Measurements from ENCODE around the gene CLPSL1.
A peak's percentile ranks its signal among the peaks of the same experiment; 100 is the strongest.
"Not testable (repeated sequence)": the region's sequence is repeated elsewhere in the genome, so short reads cannot be mapped to it uniquely, and the experiment has no call there.

CLPSL1 gene, protein sequence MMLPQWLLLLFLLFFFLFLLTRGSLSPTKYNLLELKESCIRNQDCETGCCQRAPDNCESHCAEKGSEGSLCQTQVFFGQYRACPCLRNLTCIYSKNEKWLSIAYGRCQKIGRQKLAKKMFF

DNA sequence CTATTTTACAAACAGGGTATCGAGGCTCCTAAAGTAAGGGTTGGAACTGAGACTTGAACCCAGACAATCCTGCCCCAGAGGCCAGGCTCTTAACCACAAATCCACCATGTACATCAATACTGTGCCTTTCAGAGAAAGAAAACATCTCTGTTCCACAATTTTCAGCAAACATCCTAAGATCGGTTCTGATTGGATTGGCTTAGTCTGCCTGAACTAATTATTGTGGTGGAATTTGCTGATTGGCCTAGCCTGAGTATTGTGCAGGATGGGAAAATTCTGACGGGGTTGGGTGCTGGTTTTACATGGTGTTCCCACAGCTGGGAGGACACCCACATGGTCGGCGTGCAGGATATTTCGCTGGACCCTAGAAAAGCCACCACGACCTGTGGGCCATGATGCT is at the start of gene CLPSL1:
Gene CLPSL1 (plus strand): TSS at position 301 of the 400 bp plus-strand sequence. CDS start 92 bp downstream, at position 393.
- DNase-seq: no peak

DNA sequence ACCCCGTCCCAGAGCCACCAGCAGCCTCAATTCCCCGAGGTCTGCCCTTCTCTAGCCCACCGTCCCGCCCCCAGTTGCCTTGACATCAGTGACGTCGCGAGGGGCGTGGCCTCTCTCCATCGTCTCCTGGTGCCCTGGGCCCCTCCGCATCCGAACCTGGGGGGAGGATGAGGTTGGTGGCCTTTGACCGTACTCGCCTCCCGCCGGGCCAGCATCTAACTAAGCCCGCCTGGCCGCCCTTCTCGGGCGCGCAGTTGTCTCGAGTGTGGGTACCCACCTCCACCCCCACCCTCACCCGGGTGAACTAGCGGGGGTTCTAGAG is 49.4 kb upstream of the CLPSL1 start:
- peak; percentile 46 to 87 for DNase-seq

DNA sequence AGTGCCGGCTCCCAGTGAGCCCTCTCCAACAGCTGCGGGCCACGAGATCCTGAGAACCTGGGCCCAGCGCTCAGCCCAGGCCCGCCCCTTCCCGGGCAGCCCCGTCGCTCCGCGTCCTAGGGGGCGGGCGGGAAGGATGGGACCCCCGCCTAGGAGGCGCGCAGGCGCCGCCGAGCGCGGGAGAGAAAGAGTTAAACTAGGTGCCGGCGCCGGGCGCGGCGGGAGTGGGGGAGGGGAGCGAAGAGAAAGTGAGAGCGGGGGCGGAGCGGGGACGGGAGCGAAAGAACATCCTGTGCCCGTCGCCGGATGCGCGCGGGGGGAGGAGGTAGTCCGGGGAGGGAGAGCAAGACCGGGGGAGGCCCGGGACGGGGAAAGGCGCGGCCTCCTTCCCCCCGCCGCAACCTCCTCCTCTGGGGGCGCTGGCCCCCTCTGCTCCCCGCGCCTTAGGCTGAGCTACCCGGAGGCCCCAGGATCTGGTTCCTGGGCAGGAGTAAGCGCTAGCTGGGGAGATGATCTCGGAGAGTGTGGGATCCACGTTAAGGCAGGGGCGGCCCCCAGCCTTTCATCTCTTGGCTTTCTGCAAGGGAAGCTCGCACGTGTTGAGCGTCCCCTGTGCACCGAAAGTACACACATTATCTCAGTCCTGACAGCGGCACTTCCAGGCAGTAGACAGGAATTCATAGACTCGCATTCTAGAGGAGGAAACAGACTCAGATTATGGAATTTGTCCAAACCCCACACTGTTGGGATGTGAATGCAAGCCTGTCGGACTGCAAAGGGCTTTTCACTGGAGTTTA is 48.9 kb upstream of the CLPSL1 start:
- peak; percentile 80 to 81 for DNase-seq

DNA sequence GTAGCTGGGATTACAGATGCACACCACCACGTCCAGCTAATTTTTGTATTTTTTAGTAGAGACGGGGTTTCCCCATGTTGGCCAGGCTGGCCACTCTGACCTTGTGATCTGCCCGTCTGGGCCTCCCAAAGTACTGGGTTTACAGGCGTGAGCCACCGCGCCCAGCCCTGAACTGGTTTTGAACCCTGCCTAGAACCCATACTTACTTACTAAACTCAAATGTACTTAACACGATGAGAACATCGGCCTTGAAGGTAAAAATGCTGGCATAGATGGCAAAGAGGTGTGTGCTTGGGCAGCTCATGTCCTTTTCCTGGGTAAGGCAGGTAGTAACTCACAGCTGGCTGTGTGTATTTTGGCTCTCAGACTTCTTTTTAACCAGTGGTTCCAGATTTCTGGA is 47.2 kb upstream of the CLPSL1 start:
- no peak for DNase-seq

DNA sequence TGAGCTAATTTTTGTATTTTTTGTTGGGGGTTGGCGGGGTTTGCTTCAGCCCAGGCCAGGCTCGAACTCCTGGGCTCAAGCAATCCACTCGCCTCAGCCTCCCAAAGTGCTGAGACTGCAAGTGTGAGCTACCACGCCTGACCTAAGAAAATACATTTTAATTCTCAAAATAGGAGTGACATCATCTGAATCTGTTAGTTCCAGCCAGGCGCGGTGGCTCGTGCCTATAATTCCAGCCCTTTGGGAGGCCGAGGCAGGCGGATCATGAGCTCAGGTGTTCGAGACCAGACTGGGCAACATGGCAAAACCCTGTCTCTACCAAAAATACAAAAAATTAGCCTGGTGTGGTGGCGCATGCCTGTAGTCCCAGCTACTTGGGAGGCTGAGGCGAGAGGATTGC is 46.5 kb upstream of the CLPSL1 start:
- DNase-seq: not testable (repeated sequence)

DNA sequence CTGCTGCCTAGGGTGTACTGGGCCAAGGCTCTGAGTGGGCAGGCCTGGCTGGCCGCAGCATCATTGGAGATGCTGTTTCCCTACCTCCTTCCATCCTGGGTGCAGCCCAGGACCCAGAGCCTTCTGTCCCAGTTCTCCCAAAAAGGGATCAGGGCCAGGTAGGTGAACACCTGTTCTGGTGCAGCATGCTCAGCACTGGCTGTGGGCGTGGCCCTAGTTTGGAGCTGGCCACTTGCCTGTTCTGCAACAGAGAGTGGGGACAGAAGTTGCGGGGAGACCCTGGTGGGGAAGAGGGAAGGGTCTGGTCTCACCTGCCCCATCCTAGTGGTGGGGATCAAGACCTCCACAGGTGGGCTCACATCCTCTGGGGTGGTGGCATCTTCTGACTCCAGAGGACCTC is 45.4 kb upstream of the CLPSL1 start:
- no peak for DNase-seq

DNA sequence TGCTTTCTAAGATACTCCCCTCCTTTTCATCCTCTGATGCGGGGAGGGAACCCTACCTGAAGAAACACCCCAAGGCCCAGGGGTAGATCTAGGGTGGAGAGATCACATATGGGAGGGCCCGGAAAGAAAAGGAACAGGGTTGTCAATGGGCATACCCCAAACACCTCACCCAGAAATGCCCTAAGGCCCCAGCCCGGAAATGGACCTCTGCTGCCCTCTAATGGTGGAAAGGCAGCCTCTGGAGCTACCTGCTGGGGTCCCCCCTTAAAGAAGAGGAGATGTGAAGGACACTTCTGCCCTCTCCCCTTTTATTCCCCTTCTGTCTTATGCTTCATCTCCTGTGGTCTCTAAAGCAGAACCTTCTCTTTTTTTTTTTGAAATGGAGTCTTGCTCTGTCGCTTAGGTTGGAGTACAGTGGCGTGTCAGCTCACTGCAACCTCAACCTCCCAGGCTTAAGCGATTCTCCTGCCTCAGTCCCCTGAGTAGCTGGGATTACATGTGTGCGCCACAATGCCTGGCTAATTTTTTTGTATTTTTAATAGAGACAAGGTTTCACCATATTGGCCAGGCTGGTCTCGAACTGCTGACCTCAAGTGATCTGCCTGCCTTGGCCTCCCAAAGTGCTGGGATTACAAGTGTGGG is 44.4 kb upstream of the CLPSL1 start:
- peak; percentile 35 to 64 for DNase-seq

DNA sequence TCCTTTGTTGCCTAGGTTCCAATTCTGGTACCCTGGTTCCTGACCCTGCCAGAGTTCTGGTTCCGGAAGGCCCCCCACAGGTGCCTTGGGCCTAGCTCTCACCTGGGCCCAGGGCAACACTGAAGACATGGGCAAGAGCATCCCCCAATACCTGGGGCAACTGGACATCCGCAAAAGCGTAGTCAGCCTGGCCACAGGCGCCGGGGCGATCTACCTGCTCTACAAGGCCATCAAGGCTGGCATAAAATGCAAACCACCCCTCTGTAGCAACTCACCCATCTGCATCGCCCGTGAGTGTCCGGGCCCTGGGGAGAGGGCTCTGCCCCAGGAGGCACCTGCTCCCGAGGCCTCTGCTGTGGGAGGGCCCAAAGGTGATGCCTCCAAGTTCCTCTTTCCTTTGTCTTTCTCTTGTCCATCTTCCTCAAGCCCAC is 43.8 kb upstream of the CLPSL1 start, which contains the start of gene ARMC12:
Gene ARMC12 (plus strand): TSS at position 51 of the 431 bp plus-strand sequence. CDS start 77 bp downstream, at position 128.
- DNase-seq: no peak

DNA sequence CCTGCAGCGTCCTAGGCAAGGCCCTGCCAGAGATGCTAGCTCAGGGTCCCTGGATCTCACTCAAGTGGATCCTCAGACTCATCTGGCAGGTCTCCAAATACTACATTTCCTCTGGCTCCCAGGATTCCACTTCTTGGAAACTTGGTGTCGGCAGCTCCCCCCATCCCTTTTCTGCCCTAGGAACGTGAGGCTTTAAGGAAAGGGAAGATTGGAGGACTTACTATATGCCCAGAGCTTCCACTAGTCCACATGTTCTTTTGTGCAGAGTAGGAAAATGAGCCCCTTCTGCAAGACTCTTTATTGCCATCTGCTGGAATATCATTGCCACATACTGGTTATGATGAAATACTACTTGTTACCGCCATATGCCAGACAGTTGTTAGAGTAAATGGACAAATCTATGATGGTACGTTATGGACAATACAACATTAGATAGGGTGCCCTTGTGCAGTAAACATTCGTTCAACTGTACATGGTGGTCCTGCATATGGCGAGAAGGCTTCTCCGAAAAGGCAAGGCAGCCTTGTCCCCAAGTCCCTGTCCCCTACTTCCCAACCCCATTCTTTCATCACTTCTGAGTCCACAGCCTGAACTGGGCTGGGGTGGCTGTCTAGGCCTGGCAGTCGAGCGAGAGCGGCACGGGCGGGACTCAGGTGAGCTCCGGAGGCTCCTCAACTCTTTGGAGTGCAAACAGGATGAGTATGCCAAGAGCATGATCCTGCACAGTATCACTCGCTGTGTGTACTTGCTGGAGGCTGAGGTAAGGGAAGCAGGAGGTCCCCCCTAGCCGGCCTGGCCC is 43.2 kb upstream of the CLPSL1 start:
- DNase-seq: peak in 1 of 2 donors; percentile 82

DNA sequence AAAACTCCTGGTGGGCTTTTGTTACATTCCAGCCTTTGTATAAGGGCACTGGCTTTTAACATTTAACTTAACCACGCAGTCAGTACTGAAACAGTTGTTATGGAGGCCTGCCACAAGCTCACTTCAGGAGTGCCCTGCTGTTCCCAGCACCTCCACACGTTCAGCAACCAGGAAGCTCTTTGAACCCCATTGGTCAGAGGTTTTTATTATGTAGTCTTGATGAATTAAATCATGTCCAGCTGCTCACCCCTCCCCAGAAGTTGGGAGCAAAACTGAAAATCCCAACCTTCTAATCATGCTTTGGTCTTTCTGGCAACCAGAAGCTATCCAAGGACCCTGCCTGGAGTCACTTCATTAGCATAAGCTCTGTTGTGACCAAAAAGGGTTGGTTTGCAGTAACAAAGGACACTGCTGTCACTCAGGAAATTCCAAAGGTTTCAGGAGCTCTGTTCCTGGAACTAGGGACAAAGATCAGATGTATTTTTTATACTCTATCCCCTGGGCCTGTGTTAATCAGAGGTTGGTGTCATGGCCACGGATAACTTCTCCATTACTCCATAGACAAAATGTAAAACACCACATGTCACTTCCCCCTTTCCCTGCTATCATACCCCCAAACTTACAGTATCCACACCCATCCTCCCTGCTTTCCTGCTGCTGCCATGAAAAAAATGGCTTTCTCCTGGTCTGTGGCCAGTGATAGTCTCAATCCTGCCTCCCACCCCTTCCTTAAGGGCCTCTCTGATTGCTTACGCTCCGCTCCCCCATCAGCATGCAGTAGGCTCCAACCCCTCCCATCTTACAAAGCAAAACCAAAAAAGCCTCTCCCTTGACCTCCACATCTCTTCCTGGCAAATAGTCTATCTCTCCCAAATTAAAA is 40.9 kb upstream of the CLPSL1 start:
- DNase-seq: no peak

DNA sequence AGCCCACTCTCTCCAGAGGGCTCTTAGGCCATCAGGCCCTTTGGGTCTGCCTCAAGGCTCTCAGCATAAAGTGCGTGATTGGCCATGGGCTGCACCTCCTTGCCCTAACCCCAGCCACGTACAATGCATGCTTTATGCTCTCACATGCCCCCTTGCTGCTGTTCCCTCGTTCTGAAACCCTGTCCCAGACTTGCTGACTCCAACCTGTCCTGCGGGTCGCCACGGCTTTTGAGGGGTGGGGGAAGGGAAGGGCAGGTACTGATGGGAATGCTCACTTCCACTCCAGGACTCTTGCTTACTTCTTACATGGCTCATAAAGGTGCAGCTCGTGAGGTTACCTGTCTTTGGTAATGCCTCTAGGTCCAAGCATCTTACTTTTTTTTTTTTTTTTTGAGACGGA is 38.0 kb upstream of the CLPSL1 start:
- no peak for DNase-seq

DNA sequence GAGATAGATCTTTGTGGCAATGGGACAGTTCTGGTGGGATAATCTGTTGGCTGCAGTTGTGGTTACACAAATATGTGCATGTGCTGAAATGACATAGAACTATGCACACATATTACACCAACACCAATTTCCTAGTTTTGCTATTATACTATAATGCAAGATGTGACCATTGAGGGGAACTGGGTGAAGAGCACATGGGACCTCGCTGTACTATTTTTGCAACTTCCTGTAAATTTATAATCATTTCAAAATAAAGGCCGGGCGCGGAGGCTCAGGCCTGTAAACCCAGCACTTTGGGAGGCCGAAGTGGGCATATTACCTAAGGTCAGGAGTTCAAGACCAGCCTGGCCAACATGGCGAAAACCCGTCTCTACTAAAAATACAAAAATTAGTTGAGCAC is 35.3 kb upstream of the CLPSL1 start:
- no peak for DNase-seq

DNA sequence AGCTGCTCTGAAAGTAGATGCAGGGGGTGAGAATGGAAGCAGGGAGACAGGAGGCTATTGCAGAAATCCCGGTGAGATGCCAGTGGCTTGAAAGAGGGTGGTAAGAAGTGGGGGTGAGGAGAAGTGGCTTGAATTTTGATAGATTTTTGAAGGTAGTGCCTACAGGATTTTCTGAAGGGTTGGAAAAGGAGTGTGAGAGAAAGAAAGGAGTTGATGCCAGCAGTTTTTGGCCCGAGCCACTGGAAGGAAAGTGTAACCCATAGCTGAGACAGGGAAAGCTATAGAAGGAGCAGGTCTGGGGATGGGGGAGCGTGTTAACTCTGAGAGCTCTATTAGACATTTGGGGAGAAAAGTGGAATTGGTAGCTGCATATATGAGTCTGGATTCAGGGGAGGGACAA is 34.3 kb upstream of the CLPSL1 start:
- no peak for DNase-seq

DNA sequence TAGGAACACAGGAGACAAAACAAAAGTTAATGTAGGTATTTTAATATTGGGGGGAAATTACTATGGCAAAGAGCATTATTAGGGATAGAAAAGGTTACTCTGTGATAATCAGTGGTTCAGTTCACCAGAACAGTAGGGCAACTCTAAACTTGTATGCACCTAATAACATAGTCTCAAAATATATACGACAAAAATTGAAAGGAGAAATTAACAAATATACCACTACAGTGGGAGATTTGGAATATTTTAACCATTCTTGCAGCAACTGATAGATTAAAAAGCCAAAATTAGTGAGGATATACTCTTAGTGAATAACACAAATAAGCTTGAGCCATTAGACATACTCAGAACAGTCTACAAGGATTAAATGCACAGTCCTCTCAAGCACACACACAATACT is 32.9 kb upstream of the CLPSL1 start:
- no peak for DNase-seq

DNA sequence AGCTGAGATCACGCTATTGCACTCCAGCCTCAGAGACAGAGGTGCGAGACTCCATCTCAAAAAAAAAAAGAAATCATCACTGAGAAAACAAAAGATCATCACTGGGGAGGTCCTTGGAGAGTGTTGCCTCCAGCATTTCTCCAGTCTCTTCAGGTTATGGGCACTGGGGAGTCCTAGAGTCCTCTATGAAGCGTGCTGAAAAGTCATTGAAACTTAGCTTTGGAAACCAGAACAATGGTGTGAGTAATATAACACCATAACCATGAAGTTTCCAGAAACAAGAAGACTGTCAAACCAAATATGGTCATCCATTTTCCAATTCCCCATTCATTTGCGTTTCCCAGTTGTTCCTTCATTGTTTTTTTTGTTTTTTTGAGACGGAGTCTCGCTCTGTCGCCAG is 30.3 kb upstream of the CLPSL1 start:
- DNase-seq: no peak

DNA sequence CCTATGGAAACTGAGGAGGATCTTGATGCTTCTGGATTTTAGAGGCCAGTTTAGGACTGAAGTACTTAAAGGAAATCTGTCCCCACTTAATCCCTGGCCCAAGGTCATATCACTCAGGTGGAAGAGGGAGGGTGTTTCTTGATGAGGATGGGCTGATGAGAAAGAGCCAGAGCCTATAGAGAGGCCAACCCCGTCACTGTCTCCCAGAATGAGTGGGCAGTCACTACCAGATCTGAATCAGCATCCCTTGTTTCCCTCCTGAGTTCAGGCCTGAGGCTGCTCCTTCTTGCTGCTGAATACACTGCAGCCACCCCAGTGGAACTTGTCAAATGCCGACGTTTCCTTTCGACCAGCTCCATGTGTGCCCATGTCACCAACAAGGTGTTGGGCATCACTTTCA is 29.2 kb upstream of the CLPSL1 start:
- DNase-seq: no peak

DNA sequence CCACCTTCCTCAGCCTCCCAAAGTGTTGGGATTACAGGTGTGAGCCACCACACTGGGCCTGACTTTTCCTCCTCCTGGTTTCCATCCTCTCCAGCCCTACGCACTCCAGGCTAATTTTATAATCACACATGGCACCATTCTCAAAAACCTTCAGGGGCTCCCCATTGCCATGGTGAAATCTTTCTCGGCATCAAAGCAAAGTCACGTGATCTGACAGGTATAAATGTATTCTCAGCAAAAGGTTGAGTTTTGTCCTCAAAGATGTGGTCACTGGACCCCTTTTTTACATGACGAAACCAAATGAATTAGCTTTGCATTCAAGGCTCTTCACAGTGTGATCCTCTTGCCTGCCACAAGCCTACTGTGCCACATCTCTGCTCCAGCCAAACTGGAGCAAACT is 28.5 kb upstream of the CLPSL1 start:
- DNase-seq: no peak

DNA sequence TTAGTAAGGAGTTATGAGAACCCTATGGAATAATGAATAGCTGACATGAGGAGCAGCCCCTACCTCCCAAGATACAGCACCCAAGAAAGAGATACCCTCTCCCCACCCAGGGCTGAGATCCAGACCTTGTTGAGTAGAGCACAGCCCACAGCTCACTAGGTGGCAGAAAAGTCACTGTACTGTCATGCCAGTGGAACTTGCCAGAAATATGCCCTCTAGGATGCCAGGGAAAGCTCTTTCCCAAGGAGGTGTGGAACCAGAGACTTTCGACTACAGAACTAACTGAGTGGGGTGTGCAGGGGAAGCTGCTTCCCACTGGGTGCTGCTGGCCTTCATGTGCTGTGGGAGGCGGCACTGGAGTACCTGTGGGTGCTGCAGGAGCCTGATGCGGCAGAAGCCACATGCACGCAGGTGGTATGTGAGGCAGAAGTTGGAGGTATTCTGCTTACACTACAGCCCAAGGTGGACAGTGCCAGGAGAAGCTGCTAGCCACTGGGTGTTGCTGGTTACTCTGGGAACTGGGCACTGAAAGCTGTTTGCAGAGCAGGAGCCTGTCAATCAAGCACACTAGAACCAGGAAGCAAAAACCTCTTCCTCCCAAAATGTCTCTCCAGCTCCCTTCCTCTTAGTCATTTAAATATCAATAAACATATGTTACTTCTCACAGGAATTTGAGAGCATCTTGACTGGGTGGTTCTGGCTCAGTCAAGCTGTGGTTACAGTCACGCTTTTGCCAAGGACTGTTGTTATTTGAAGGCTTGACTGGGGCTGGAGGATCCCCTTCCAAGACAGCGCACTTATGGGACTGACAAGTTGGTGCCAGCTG is 26.2 kb upstream of the CLPSL1 start:
- peak in 1 of 2 donors; percentile 19 for DNase-seq

DNA sequence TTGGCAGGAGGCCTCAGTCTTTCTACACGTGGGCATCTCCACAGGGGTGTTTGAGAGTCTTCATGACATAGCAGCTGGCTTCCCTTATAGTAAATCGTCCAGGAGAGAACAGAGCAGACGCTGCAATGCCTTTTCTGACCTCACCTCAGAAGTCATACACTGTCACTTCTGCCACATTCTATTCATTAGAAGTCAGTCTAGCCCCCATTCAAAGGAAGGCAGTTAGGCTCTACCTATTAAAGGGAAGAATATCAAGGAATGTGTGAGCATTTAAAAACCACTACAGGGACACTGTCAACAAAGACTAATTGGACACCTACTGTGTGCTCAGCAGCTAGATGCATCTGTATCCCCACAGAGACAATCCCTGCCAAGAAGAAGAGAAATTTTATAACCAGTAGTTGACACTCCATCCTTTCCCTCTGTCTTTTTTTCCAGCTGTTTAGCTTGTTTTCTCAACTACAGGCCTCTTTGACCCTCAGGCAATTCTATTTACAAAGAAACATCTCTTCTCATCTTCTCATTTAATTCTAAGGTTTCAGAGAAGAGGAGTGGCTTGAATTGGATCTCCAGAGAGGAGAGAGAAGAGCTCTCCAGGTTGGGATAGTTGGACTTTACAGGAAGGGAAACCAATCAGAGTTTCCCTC is 25.4 kb upstream of the CLPSL1 start:
- no peak for DNase-seq

DNA sequence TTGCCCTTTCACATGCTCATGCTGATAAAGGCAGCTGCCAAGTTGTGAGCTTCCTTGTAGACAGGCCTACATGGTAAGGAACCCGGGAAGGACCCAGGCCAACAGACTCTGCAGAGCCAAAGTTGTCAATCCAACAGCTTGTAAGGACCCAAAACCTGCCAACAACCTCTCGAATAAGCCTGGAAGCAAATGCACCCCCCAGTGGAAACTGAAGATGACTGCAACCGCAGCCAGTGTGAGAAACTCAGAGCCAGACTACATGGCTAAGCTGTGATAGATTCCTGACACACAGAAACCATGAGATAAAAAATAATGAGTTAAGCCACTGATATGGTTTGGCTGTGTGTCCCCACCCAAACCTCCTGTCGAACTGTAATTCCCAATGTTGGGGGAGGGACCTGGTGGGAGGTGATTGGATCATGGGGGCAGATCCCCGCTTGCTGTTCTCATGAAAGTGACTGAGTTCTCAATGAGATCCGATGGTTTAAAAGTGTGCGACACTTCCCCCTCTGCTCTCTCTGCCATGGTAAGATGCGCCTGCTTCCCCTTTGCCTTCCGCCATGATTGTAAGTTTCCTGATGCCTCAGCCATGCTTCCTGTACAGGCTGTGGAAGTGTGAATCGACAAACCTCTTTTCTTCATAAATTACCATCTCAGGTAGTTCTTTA is 23.2 kb upstream of the CLPSL1 start:
- DNase-seq: no peak
